ENCODE measurements around the gene SEC23IP. TPM values are rescaled to one million over a fixed set of nuclear protein-coding genes. Genes with fewer than 3 reads are reported as not detected.

Gene SEC23IP
- polyA plus RNA-seq, 4 donors: 60.6 to 73.9 (median 70.1) TPM

DNA sequence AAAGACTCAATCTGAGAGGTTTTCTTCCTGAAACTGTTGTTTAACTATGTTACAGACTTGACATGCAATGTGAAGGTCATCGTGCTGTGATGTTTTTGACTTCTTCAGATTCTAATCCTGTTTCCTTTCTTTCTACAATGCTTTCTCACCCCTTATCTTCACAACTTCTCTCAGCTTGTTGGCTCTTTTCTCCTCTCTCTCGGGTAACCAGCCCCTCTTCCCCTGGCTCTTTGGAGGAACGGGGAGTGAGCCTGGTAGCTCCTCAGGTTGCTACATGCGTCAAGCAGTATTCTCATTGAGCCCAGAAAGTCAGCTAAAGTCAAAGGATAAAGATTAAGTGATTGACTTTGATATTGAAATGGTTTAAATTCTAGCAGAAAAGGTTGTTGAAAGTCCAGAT lies 40.1 kb downstream of the SEC23IP start:
- DNase-seq (ENCODE audit: low read depth in 4 of 4, low spot score in 2 of 4): no peak

GRCh38 chr10:119933179-119933578 lies 40.6 kb downstream of the SEC23IP start:
- DNase-seq (ENCODE audit: low read depth in 4 of 4, low spot score in 2 of 4): peak in 3 of 4 donors; percentile 18 to 34 (median 26)

DNA sequence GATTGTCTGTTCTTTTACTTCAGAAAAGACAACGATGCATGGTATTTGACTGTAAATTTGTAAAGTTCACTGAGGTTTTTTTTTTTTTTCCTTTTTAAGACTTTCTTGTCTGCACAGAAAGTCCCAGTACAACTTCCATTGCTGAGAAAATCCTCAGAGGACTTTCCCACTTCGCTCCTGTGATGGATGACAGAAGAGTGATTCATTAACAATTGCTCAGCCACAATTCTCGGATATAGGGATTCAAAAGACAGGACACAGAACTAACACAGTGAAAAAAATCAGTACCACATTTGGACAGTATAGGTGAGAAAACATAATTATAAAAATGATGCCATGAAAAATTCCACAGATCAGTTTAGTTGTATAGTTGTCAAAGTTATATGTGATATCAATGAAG lies 48.0 kb downstream of the SEC23IP start:
- DNase-seq (ENCODE audit: low read depth in 4 of 4, low spot score in 2 of 4): no peak

- DNase-seq (ENCODE audit: low read depth in 4 of 4, low spot score in 2 of 4): no peak
Measured at GRCh38 chr10:119942973-119943372, 50.4 kb downstream of the SEC23IP start.

GRCh38 chr10:119945805-119946204 lies 53.3 kb downstream of the SEC23IP start:
- no peak for DNase-seq (ENCODE audit: low read depth in 4 of 4, low spot score in 2 of 4)

DNA sequence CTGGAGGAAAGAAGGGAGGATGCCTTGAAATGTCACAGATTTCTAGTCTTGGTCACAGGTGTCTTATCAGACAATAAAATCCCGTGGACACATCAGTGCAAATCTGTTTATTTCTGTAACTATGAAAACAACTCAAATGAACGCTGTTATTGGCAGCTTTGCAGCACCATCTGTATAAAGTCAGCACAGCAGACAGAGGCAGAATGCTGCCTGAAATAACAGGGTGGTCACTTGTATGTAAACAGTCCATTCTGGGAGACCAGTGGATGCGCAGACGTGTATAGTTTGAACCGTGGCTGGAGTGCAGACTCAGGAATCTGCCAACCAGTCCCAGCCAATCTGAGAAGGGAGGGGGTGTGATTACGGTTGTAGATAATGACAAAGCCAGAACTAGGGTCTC lies 54.8 kb downstream of the SEC23IP start:
- no peak for DNase-seq (ENCODE audit: low read depth in 4 of 4, low spot score in 2 of 4)

DNA sequence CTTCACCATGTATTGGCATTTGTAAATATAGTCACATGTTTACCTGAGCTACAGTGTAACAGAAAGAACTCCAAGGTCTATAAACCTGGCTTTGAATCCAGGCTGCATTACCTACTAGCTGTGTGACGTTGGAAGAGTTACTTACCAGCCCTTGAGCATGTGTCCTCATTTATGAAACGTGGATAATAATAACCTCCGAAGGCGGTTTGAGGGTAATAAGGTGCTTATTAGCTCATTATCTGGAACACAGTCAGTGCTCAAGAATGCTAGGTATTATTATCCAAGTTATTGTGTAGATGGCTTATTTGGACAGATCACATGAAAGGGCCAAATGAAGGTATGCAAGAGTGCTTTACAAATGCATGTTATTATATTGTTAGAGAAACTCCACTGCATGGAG lies 64.9 kb downstream of the SEC23IP start:
- DNase-seq (ENCODE audit: low read depth in 4 of 4, low spot score in 2 of 4): no peak

DNA sequence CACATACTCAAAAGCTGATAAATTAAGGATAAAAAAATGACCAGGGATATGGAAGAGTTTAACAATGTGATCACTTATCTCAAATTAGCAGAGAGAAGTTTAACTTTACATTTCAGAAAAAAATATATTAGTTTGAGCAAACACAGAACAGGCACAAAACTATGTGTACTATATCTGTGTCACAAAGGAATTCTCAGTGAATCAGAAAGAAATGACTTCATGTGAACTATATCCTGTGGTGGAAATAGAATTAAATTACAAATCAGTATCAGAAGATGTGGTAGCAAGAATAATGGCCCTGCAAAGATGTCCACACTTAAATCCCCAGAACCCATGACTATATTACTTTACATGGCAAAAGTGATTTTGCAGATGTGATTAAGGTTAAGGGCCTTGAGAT lies 70.3 kb downstream of the SEC23IP start:
- no peak for DNase-seq (ENCODE audit: low read depth in 4 of 4, low spot score in 2 of 4)

DNA sequence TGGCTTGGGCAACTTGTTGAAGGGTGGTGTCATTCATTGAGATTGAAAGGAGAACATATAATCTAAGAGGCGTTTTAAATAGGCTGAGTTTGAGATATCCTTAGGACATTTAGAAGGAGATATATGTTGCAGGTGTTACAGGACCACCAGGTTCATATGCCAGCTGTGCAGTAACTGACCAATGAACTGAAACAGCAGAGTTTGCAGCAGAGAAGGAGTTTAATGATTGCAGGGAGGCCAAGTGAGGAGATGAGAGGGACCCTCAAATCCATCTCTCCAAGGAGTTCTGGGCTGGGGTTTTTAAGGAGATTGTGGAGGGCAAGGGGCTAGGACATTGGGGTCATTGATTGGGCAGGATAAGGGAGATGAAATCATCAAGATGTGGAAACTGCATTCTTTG lies 74.5 kb downstream of the SEC23IP start:
- DNase-seq (ENCODE audit: low read depth in 4 of 4, low spot score in 2 of 4): no peak

GRCh38 chr10:119969609-119970008 lies 77.1 kb downstream of the SEC23IP start:
- DNase-seq (ENCODE audit: low read depth in 4 of 4, low spot score in 2 of 4): no peak

DNA sequence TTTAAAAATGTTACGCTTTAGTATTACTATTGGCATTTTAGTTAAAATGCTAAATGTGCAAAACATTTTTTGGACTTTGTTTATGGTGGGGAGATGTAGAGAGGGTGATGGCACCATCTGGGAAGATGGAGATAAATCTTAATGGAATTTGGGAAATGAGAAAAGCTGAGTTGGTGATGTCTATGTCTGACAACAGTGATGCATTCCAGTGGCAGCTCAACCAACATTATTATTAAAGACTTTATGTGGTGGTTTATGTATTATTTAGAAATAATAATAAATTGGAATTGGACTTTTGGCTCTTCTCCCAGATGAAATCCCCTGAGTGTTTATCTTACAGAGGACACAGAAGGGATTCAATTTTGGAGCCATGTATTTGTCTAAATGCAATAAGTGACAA lies 77.6 kb downstream of the SEC23IP start:
- no peak for DNase-seq (ENCODE audit: low read depth in 4 of 4, low spot score in 2 of 4)

GRCh38 chr10:119970963-119971362 lies 78.4 kb downstream of the SEC23IP start:
- DNase-seq (ENCODE audit: low read depth in 4 of 4, low spot score in 2 of 4): no peak

DNA sequence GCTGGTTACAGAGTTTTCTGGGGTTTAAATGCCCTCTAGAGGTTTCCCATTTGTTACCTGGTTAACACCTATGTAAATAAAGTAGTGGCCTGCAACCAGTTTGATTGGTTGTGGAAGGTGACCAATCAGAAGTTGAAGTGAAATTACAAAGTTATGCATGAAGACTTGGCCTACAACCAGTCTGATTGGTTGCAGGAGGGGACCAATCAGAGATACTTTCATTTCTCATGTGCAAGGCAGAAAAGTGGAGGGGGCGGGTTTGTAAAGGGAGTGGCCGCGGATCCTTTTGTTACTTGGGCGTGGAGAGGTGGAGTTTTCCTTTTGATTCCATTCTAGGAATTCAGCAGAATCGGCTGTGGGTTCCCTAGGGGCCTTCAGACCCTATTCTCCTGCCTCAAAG lies 80.8 kb downstream of the SEC23IP start:
- no peak for DNase-seq (ENCODE audit: low read depth in 4 of 4, low spot score in 2 of 4)

DNA sequence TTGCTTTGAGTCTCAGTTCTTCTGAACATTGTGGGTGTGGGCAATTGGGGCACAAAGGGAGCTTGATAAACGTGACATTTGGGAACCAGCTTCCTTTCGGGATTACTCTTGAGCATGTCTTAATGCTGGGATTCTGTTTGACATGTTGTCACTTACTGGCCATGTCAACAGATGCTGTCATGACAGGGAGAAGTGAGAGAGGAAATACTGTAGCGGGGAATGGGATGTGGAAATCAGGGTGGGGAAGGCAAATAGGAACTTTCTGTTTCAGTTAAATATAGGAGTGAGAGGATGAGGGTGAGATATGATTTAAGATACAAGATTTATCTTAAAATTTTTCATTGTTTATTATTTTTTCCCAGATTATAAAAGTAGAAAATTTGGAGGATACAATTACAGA lies 83.9 kb downstream of the SEC23IP start:
- DNase-seq (ENCODE audit: low read depth in 4 of 4, low spot score in 2 of 4): no peak

- no peak for DNase-seq (ENCODE audit: low read depth in 4 of 4, low spot score in 2 of 4)
Measured at GRCh38 chr10:119980956-119981750, 88.6 kb downstream of the SEC23IP start.

GRCh38 chr10:119981826-119982225 lies 89.3 kb downstream of the SEC23IP start:
- no peak for DNase-seq (ENCODE audit: low read depth in 4 of 4, low spot score in 2 of 4)

- DNase-seq (ENCODE audit: low read depth in 4 of 4, low spot score in 2 of 4): no peak
Measured at GRCh38 chr10:119988333-119988732, 95.8 kb downstream of the SEC23IP start.

GRCh38 chr10:119989966-119990365 lies 97.4 kb downstream of the SEC23IP start:
- no peak for DNase-seq (ENCODE audit: low read depth in 4 of 4, low spot score in 2 of 4)

- no peak for DNase-seq (ENCODE audit: low read depth in 4 of 4, low spot score in 2 of 4)
Measured at GRCh38 chr10:119991066-119991465, 98.5 kb downstream of the SEC23IP start.

- no peak for DNase-seq (ENCODE audit: low read depth in 4 of 4, low spot score in 2 of 4)
Measured at GRCh38 chr10:119991816-119992215, 99.3 kb downstream of the SEC23IP start.

Data from left renal cortex interstitium (tissue), 4 donors.